KOPT-K1 (cell line): ENCODE results near the gene RRP36.

Experiments used
- H3K27ac ChIP-seq: fragments of 200-600 bp; sonication (generic); 2 replicates; pipeline ENCODE4 v1.5.1; 2016; ENCODE audit warnings: antibody characterized with exemption, mild to moderate bottlenecking, low read depth, low read length; ENCODE audit not compliant: poor library complexity, severe bottlenecking
- H3K36me3 ChIP-seq: fragments of 200-600 bp; sonication (generic); 2 replicates; pipeline ENCODE4 v1.5.1; 2017; ENCODE audit warnings: antibody characterized with exemption, mild to moderate bottlenecking, low read length, moderate library complexity; ENCODE audit not compliant: insufficient read depth
- H3K9me3 ChIP-seq: fragments of 200-600 bp; sonication (generic); 2 replicates; pipeline ENCODE4 v1.5.1; 2017; ENCODE audit warnings: antibody characterized with exemption, low read length, mild to moderate bottlenecking; ENCODE audit not compliant: insufficient read depth, poor library complexity, severe bottlenecking

The RRP36 gene

DNA sequence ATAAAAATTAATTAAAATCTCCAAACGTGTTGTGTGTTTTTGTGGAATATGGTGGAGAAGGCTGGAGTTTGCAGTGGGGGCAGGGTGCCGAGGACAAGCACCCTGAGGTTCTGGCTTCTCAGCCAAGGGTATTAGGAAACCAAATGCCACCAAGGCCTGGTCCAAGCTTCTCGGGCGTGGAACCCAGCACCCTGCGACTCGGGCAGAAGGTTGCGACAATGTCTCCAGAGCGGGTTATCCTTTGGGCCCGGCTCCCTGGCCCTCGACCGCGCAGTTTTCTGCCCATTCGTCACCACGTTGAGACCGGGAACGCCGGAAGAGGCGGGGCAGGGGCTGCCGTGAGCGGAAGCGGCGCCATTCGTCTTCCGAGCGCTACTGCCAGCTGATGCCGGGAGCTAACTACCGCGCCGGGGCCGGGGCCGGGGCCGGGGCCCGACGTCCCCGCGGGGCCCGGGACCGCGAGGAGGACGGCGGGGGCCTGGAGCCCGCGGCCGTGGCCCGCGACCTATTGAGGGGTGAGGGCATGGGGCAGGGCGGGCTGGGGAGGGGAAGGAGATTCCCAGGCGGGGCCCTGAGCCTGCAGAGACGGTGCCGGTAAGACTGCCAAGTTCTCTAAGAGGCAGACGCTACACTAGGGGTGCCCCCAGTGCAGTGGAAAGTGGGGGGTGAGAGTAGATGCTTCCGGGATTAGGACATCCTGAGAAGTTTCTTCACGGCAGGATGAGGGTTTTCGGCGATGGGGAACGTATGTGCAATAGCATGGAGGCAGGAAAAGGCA lies at the start of gene RRP36:
Gene RRP36 (plus strand): TSS at position 354 of the 778 bp plus-strand sequence. CDS start 32 bp downstream, at position 386.
- peak within 1 kb of the TSS; percentile 84 for H3K27ac ChIP-seq
- H3K36me3 ChIP-seq = peaks cover 77% of the 10 kb centered on the region
- H3K9me3 ChIP-seq = no peaks in the 10 kb centered on the region

GRCh38 chr6:42971746-42972327 lies 49.6 kb upstream of the RRP36 start:
- Histone ChIP-seq H3K36me3 (peaks cover 28% of the 10 kb centered on the region), H3K9me3 (no peaks in the 10 kb centered on the region), H3K27ac (no peak overlapping the region)

GRCh38 chr6:42973926-42974325 lies 47.5 kb upstream of the RRP36 start:
- H3K9me3 ChIP-seq = no peaks in the 10 kb centered on the region
- H3K36me3 ChIP-seq = peaks cover 27% of the 10 kb centered on the region
- H3K27ac ChIP-seq = no peak overlapping the region

- peaks cover 19% of the 10 kb centered on the region for H3K36me3 ChIP-seq
- H3K27ac ChIP-seq = no peak overlapping the region
- H3K9me3 ChIP-seq = no peaks in the 10 kb centered on the region
Observed at GRCh38 chr6:42974919-42975505, 46.4 kb upstream of the RRP36 start.

DNA sequence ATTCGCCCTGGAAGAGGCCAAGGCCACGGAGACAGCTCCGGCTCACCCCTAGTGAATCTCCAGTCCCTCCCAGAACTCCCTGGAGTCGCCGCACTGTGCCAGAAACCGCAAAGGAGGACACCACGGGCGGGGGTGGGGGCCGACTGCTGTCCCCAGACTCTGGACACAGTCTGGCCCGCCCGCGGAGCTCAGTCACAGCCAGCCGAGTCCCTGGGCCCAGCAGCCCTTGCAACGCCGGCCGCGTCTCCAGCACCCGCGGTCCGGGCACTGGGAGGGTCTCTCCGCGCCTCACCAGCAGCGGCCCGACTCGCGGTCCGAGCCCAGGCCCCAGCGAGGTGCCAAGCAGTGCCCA lies 43.0 kb upstream of the RRP36 start:
- H3K36me3 ChIP-seq = peaks cover 19% of the 10 kb centered on the region
- H3K9me3 ChIP-seq = no peaks in the 10 kb centered on the region
- H3K27ac ChIP-seq = peak overlapping the region; percentile 90

DNA sequence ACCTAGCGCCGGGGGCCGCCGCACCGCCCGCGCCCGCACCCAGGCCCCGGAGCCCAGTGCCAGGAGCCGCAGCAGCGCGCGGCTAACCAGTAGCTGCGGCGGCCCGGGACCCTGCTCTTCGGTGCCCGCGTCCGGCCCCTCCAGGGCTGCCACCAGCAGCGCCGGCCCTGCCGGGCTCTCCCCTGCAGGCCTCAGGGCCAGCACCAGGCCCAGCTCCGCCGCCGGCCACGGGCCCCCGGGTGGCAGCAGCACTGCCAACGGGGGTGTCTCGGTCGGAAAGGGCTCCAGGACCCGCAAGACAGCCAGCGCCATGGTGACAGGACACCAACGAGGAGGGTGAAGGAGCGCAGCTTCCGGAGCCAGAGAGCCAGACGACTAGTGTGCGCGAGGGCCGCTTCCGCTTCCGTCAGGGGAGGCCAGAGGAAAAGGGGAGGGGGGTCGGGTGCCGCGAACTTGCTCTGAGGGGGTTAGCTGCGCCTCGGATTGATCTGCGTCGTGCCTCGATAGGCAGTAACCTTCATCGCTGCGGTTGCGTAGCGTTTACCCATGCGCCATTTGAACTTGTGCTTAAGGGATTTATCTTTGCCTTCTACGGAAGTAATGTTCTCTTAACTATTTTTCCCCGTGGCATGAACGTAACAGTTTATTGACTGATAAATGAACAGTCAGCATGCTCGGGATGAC lies 42.4 kb upstream of the RRP36 start, which contains the start of gene PEX6:
Gene PEX6 (minus strand): TSS at position 343 of the 684 bp plus-strand sequence. CDS start 31 bp downstream, at position 312.
- peak within 1 kb of the TSS; percentile 90 for H3K27ac ChIP-seq
- no peaks in the 10 kb centered on the region for H3K9me3 ChIP-seq
- peaks cover 14% of the 10 kb centered on the region for H3K36me3 ChIP-seq

GRCh38 chr6:42979523-42980177 lies 41.8 kb upstream of the RRP36 start:
- peak overlapping the region; percentile 90 for H3K27ac ChIP-seq
- no peaks in the 10 kb centered on the region for H3K9me3 ChIP-seq
- H3K36me3 ChIP-seq = peaks cover 11% of the 10 kb centered on the region

GRCh38 chr6:42981836-42982235 lies 39.6 kb upstream of the RRP36 start:
- no peaks in the 10 kb centered on the region for H3K9me3 ChIP-seq
- peaks cover 7% of the 10 kb centered on the region; the same call in 1 of the 2 replicates for H3K36me3 ChIP-seq
- no peak overlapping the region for H3K27ac ChIP-seq

GRCh38 chr6:42984001-42984923 lies 37.2 kb upstream of the RRP36 start, which contains the start of gene PPP2R5D:
PPP2R5D (plus strand) TSS chr6:42984570; CDS start chr6:42984678, 108 bp downstream.
- H3K9me3 ChIP-seq = no peaks in the 10 kb centered on the region
- peak within 1 kb of the TSS; percentile 70 for H3K27ac ChIP-seq
- H3K36me3 ChIP-seq = peaks cover 26% of the 10 kb centered on the region

- Histone ChIP-seq H3K9me3 (no peaks in the 10 kb centered on the region), H3K27ac (peak overlapping the region; percentile 70), H3K36me3 (peaks cover 33% of the 10 kb centered on the region)
Observed at GRCh38 chr6:42984924-42985475, 36.4 kb upstream of the RRP36 start.

DNA sequence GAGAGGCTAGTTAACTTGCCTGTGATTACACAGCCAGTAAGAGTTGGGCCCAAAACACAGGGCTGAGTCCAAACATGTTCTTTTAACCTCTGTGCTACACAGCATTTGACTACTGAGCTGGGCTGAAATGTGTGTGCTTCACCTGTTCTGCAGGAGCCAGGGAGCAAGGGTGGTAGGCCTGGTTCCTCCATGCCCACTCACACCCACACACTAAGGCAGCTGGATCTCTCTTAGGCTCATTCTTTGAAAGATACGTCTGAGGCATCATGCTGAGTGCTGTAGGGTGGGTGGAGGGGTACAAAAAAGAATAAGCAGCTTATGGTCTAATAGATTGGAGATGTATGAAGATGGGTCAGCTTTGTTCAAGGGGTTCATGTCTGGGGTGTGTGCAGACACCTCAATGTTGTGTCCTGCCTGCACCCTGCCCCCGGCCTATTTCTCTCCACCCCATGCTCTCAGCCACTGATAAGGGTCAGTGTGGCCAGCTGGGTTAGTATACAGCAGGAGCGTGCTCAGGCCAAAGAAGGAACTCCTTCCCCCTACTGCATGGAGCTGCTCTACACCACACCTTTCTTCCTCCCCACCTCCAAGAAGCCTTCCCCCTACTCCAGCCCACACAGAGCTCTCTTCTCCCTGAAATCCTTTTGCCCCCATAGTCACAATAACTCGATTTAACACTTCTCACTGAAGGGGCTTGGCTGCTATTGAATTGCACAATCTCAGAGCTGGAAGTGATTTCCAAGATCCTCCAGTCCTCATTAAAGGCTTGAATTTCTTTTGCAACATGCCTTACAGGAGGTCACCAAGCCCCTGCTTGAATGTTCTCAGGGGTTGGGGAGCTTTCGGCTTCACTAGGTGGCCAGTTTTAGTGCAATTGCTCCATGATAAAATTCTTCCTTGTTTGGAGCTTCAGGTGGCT lies 33.6 kb upstream of the RRP36 start:
- no peaks in the 10 kb centered on the region for H3K9me3 ChIP-seq
- peaks cover 57% of the 10 kb centered on the region for H3K36me3 ChIP-seq
- no peak overlapping the region for H3K27ac ChIP-seq

- Histone ChIP-seq H3K9me3 (no peaks in the 10 kb centered on the region), H3K36me3 (peaks cover 62% of the 10 kb centered on the region), H3K27ac (no peak overlapping the region)
Observed at GRCh38 chr6:42988486-42989020, 32.9 kb upstream of the RRP36 start.
